GM23338 (cell line): ENCODE data around the gene C1QL1. TPM values are rescaled to one million over a fixed set of nuclear protein-coding genes. Genes with fewer than 3 reads are reported as not detected.
A peak's percentile ranks its signal among the peaks of the same experiment; 100 is the strongest.

Experiments used
- ATAC-seq: fragments of 200-7000 bp; cut with Tn5 transposase; 3 replicates; pipeline ENCODE4 v1.9.1; 2020
- DNase-seq: peaks from one replicate; pipeline ENCODE4 v3.0.0-alpha.2; 2015; ENCODE audit warnings: low spot score
- H2AFZ ChIP-seq: fragments of 200-600 bp; sonication (generic); 2 replicates; pipeline ENCODE4 v1.8.0; 2016; ENCODE audit warnings: antibody characterized with exemption, mild to moderate bottlenecking, moderate library complexity
- H3F3A ChIP-seq: fragments of 200-600 bp; sonication (generic); replicated peaks from 2 replicates; pipeline ENCODE4 v1.8.0; 2017; ENCODE audit warnings: antibody characterized with exemption, mixed run types, low read depth
- H3K27ac ChIP-seq: fragments of 200-600 bp; sonication (generic); 2 replicates; pipeline ENCODE4 v1.6.1; 2016; ENCODE audit warnings: low read depth
- H3K27me3 ChIP-seq: fragments of 200-600 bp; sonication (generic); 2 replicates; pipeline ENCODE4 v1.8.0; 2016; ENCODE audit warnings: mild to moderate bottlenecking, mixed run types, moderate library complexity; ENCODE audit not compliant: insufficient read depth
- H3K36me3 ChIP-seq: fragments of 200-600 bp; sonication (generic); 2 replicates; pipeline ENCODE4 v1.8.0; 2016; ENCODE audit warnings: mild to moderate bottlenecking; ENCODE audit not compliant: insufficient read depth
- H3K4me1 ChIP-seq: fragments of 200-600 bp; sonication (generic); 2 replicates; pipeline ENCODE4 v1.8.0; 2016; ENCODE audit warnings: mild to moderate bottlenecking, moderate library complexity; ENCODE audit not compliant: insufficient read depth
- H3K4me2 ChIP-seq: fragments of 200-600 bp; sonication (generic); 2 replicates; pipeline ENCODE4 v1.7.1; 2017; ENCODE audit warnings: mixed run types
- H3K4me3 ChIP-seq: fragments of 200-600 bp; sonication (generic); 2 replicates; pipeline ENCODE4 v1.6.1; 2016; ENCODE audit warnings: mixed run types
- H3K79me2 ChIP-seq: fragments of 200-600 bp; sonication (generic); replicated peaks from 2 replicates; pipeline ENCODE4 v1.8.0; 2017; ENCODE audit warnings: mild to moderate bottlenecking; ENCODE audit not compliant: insufficient read depth
- H3K9me2 ChIP-seq: fragments of 200-600 bp; sonication (generic); 2 replicates; pipeline ENCODE4 v1.8.0; 2017; ENCODE audit not compliant: insufficient read depth
- H4K20me1 ChIP-seq: fragments of 200-600 bp; sonication (generic); replicated peaks from 2 replicates; pipeline ENCODE4 v1.8.0; 2017; ENCODE audit warnings: mild to moderate bottlenecking; ENCODE audit not compliant: insufficient read depth
- H3K27ac Mint-ChIP-seq: 2 replicates; pipeline ENCODE4 v1.8.0; 2020; ENCODE audit warnings: inconsistent platforms, mild to moderate bottlenecking, moderate library complexity, mixed read lengths
- H3K27me3 Mint-ChIP-seq: 3 replicates; pipeline ENCODE4 v1.8.0; 2022; ENCODE audit warnings: low read depth, mild to moderate bottlenecking, moderate library complexity, mixed read lengths, inconsistent platforms; ENCODE audit not compliant: insufficient read depth, poor library complexity
- H3K36me3 Mint-ChIP-seq: 3 replicates; pipeline ENCODE4 v1.8.0; 2021; ENCODE audit warnings: low read depth, mild to moderate bottlenecking, inconsistent platforms, moderate library complexity, mixed read lengths
- H3K4me1 Mint-ChIP-seq: 3 replicates; pipeline ENCODE4 v1.8.0; 2020; ENCODE audit warnings: mild to moderate bottlenecking, inconsistent platforms, mixed read lengths
- H3K4me3 Mint-ChIP-seq: 3 replicates; pipeline ENCODE4 v1.8.0; 2021; ENCODE audit warnings: moderate library complexity, mild to moderate bottlenecking, inconsistent platforms, mixed read lengths
- H3K9me3 Mint-ChIP-seq: 3 replicates; pipeline ENCODE4 v1.8.0; 2020; ENCODE audit warnings: moderate library complexity, mild to moderate bottlenecking, inconsistent platforms, mixed read lengths
- POLR2AphosphoS5 ChIP-seq: IDR thresholded peaks from 2 replicates; pipeline ENCODE4 v1.6.1; 2016; ENCODE audit warnings: antibody characterized with exemption, low read depth
- STAT1 ChIP-seq: IDR thresholded peaks from one replicate; pipeline ENCODE4 v1.6.1; 2016; ENCODE audit warnings: antibody characterized with exemption; ENCODE audit not compliant: unreplicated experiment
- ZNF331 ChIP-seq: fragments of 250-450 bp; sonication (Bioruptor Pico); IDR thresholded peaks from 2 replicates; pipeline ENCODE4 v1.5.0; 2020; ENCODE audit warnings: low read depth, mild to moderate bottlenecking, moderate library complexity
- polyA plus RNA-seq: library from polyadenylated mRNA; unstranded; fragments of >200 nt; fragmentation: Nextera tagmentation; extraction: Ambion mirVana; gene quantifications from 2 replicates; pipeline ENCODE4 v1.2.1, GENCODE V29; 2016
- total RNA-seq: library from RNA; depleted of rRNA; stranded (reverse); fragments of >200 nt; shearing (Covaris generic); gene quantifications from 2 replicates; pipeline ENCODE4 v1.2.3, GENCODE V29; 2014
- TF ChIP-seq, protein P1 (sequence below): fragments of 250-450 bp; sonication (Bioruptor Pico); IDR thresholded peaks from 2 replicates; pipeline ENCODE4 v1.5.0; 2020; ENCODE audit warnings: mild to moderate bottlenecking, moderate library complexity
- TF ChIP-seq, protein P2 (sequence below): IDR thresholded peaks from one replicate; pipeline ENCODE4 v1.6.1; 2018; ENCODE audit warnings: antibody characterized with exemption; ENCODE audit not compliant: unreplicated experiment
- TF ChIP-seq, protein P3 (sequence below), 2 experiments: fragments of 200-600 bp in 1 of 2; sonication (generic) in 1 of 2; conservative IDR thresholded peaks; 2 replicates each; pipeline versions ENCODE4 v1.5.1 to v1.6.1; 2016 to 2017; ENCODE audit warnings: antibody characterized with exemption in 2 of 2, low read depth in 2 of 2, mild to moderate bottlenecking in 2 of 2, moderate library complexity in 1 of 2

Gene C1QL1
- total and polyA plus RNA-seq, 2 experiments from 2014 or later = 4.3 to 14.4 TPM

DNA sequence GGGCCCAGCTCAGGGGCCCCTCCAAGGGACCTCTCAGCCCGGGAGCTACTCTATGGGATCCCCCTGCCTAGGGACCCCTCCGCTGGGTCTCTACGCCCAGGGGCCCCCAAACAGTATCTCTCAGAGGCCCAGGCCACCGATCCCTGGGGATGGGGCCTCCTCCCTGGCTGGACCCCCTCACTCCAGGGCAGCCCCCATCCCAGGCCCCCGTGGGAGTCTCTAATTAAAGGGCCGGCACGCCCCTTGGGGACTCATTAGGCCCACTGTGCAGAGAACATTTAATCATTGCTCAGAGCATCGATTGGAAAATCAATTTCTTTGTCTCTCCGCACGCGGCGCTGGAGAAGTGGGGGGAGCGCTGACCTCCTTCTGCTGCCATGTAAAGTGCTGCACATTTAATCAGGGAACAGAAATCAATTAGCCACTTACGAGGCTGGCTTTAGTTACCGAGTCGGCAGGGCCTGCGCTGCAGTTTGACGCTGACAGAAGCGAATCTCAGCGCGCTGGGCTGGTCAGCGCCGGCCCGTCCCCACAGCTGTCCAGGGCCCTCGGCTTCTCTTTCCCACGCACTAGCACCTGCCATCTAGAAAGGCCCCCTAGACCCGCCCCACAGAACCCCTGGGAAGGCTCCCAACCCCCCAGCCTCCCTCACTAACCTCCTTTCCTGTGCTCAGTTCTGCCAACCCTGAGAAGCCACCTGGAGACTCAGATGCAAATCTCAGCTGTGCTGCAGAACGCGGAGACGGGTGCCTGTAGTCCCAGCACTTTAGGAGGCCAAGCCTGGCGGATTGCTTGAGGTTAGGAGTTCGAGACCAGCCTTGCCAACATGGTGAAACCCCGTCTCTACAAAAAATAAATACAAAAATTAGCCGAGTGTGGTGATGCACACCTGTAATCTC is 20.2 kb upstream of the C1QL1 start:
- Mint-ChIP-seq H3K9me3 (peaks cover 3% of the 10 kb centered on the region; the same call in 1 of the 3 replicates), H3K27ac (peak overlapping the region; percentile 52; the same call in 1 of the 2 replicates), H3K4me1 (peaks cover 31% of the 10 kb centered on the region), H3K27me3 (peaks cover 23% of the 10 kb centered on the region), H3K4me3 (peak overlapping the region; percentile 70), H3K36me3 (no peaks in the 10 kb centered on the region; the same call in 2 of the 3 replicates)
- peak overlapping the region; percentile 81; the same call in 1 of the 2 replicates for H3K27ac ChIP-seq
- no peaks in the 10 kb centered on the region for H4K20me1 ChIP-seq
- ATAC-seq (peak; percentile 48), DNase-seq (peak; percentile 62)
- peaks cover 23% of the 10 kb centered on the region for H3K4me1 ChIP-seq
- peak overlapping the region; percentile 72 for H3K4me3 ChIP-seq
- H3K79me2 ChIP-seq = no peaks in the 10 kb centered on the region
- no peaks in the 10 kb centered on the region for H3K36me3 ChIP-seq
- peaks cover 14% of the 10 kb centered on the region; the same call in 1 of the 2 replicates for H3F3A ChIP-seq
- peak overlapping the region; percentile 91 for H3K4me2 ChIP-seq
- peak overlapping the region; percentile 49 for H2AFZ ChIP-seq
- H3K9me2 ChIP-seq = no peaks in the 10 kb centered on the region
- TF ChIP-seq POLR2AphosphoS5 = peak; percentile 6; the same call in 1 of the 2 replicates
- no peak for TF ChIP-seq STAT1
- TF ChIP-seq, protein P1, sequence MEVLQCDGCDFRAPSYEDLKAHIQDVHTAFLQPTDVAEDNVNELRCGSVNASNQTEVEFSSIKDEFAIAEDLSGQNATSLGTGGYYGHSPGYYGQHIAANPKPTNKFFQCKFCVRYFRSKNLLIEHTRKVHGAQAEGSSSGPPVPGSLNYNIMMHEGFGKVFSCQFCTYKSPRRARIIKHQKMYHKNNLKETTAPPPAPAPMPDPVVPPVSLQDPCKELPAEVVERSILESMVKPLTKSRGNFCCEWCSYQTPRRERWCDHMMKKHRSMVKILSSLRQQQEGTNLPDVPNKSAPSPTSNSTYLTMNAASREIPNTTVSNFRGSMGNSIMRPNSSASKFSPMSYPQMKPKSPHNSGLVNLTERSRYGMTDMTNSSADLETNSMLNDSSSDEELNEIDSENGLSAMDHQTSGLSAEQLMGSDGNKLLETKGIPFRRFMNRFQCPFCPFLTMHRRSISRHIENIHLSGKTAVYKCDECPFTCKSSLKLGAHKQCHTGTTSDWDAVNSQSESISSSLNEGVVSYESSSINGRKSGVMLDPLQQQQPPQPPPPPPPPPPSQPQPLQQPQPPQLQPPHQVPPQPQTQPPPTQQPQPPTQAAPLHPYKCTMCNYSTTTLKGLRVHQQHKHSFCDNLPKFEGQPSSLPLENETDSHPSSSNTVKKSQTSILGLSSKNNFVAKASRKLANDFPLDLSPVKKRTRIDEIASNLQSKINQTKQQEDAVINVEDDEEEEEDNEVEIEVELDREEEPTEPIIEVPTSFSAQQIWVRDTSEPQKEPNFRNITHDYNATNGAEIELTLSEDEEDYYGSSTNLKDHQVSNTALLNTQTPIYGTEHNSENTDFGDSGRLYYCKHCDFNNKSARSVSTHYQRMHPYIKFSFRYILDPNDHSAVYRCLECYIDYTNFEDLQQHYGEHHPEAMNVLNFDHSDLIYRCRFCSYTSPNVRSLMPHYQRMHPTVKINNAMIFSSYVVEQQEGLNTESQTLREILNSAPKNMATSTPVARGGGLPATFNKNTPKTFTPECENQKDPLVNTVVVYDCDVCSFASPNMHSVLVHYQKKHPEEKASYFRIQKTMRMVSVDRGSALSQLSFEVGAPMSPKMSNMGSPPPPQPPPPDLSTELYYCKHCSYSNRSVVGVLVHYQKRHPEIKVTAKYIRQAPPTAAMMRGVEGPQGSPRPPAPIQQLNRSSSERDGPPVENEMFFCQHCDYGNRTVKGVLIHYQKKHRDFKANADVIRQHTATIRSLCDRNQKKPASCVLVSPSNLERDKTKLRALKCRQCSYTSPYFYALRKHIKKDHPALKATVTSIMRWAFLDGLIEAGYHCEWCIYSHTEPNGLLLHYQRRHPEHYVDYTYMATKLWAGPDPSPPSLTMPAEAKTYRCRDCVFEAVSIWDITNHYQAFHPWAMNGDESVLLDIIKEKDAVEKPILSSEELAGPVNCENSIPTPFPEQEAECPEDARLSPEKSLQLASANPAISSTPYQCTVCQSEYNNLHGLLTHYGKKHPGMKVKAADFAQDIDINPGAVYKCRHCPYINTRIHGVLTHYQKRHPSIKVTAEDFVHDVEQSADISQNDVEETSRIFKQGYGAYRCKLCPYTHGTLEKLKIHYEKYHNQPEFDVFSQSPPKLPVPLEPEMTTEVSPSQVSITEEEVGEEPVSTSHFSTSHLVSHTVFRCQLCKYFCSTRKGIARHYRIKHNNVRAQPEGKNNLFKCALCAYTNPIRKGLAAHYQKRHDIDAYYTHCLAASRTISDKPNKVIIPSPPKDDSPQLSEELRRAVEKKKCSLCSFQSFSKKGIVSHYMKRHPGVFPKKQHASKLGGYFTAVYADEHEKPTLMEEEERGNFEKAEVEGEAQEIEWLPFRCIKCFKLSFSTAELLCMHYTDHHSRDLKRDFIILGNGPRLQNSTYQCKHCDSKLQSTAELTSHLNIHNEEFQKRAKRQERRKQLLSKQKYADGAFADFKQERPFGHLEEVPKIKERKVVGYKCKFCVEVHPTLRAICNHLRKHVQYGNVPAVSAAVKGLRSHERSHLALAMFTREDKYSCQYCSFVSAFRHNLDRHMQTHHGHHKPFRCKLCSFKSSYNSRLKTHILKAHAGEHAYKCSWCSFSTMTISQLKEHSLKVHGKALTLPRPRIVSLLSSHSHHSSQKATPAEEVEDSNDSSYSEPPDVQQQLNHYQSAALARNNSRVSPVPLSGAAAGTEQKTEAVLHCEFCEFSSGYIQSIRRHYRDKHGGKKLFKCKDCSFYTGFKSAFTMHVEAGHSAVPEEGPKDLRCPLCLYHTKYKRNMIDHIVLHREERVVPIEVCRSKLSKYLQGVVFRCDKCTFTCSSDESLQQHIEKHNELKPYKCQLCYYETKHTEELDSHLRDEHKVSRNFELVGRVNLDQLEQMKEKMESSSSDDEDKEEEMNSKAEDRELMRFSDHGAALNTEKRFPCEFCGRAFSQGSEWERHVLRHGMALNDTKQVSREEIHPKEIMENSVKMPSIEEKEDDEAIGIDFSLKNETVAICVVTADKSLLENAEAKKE = no peak
- TF ChIP-seq, protein P2, sequence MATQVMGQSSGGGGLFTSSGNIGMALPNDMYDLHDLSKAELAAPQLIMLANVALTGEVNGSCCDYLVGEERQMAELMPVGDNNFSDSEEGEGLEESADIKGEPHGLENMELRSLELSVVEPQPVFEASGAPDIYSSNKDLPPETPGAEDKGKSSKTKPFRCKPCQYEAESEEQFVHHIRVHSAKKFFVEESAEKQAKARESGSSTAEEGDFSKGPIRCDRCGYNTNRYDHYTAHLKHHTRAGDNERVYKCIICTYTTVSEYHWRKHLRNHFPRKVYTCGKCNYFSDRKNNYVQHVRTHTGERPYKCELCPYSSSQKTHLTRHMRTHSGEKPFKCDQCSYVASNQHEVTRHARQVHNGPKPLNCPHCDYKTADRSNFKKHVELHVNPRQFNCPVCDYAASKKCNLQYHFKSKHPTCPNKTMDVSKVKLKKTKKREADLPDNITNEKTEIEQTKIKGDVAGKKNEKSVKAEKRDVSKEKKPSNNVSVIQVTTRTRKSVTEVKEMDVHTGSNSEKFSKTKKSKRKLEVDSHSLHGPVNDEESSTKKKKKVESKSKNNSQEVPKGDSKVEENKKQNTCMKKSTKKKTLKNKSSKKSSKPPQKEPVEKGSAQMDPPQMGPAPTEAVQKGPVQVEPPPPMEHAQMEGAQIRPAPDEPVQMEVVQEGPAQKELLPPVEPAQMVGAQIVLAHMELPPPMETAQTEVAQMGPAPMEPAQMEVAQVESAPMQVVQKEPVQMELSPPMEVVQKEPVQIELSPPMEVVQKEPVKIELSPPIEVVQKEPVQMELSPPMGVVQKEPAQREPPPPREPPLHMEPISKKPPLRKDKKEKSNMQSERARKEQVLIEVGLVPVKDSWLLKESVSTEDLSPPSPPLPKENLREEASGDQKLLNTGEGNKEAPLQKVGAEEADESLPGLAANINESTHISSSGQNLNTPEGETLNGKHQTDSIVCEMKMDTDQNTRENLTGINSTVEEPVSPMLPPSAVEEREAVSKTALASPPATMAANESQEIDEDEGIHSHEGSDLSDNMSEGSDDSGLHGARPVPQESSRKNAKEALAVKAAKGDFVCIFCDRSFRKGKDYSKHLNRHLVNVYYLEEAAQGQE = no peak
- TF ChIP-seq, protein P3, sequence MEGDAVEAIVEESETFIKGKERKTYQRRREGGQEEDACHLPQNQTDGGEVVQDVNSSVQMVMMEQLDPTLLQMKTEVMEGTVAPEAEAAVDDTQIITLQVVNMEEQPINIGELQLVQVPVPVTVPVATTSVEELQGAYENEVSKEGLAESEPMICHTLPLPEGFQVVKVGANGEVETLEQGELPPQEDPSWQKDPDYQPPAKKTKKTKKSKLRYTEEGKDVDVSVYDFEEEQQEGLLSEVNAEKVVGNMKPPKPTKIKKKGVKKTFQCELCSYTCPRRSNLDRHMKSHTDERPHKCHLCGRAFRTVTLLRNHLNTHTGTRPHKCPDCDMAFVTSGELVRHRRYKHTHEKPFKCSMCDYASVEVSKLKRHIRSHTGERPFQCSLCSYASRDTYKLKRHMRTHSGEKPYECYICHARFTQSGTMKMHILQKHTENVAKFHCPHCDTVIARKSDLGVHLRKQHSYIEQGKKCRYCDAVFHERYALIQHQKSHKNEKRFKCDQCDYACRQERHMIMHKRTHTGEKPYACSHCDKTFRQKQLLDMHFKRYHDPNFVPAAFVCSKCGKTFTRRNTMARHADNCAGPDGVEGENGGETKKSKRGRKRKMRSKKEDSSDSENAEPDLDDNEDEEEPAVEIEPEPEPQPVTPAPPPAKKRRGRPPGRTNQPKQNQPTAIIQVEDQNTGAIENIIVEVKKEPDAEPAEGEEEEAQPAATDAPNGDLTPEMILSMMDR (conservative IDR thresholded peaks at IDR 0.05; ENCODE audit: low read depth in 2 of 2) = no peak
- no peak for TF ChIP-seq ZNF331
- peaks cover 7% of the 10 kb centered on the region; the same call in 1 of the 2 replicates for H3K27me3 ChIP-seq
